HFF-Myc (cell line): ENCODE data around the gene ASIC3.
"Not testable (repeated sequence)": the region's sequence is repeated elsewhere in the genome, so short reads cannot be mapped to it uniquely, and the experiment has no call there.

ENCODE experiments used
- DNase-seq: peaks from one replicate; pipeline ENCODE4 v3.0.0-alpha.2; 2011; ENCODE audit warnings: low read depth; ENCODE audit errors: extremely low read depth
- H3K4me3 ChIP-seq: replicated peaks from 2 replicates; pipeline ENCODE4 v1.5.1; 2011; ENCODE audit warnings: low read depth, mild to moderate bottlenecking, control low read depth, low read length
- CTCF ChIP-seq: IDR thresholded peaks from 2 replicates; pipeline ENCODE4 v1.5.1; 2012; ENCODE audit warnings: mild to moderate bottlenecking, low read depth, low read length, control low read depth; ENCODE audit errors: missing control alignments

ASIC3 gene

GRCh38 chr7:151025924-151026671, 22.2 kb upstream of the ASIC3 start:
- no peak overlapping the region for H3K4me3 ChIP-seq

GRCh38 chr7:151026771-151027727, 21.3 kb upstream of the ASIC3 start:
- H3K4me3 ChIP-seq, DNase-seq: not testable (repeated sequence)

More at GRCh38 chr7:151025924-151026671, 22.2 kb upstream of the ASIC3 start:
- DNase-seq = no peak
- no peak for TF ChIP-seq CTCF

- peak overlapping the region; percentile 73 for H3K4me3 ChIP-seq
- DNase-seq = not testable (repeated sequence)
Measured at GRCh38 chr7:151027728-151028130, 20.6 kb upstream of the ASIC3 start.

- peak; percentile 99 for DNase-seq
Measured at GRCh38 chr7:151028131-151028947, 20.0 kb upstream of the ASIC3 start, which contains the start of gene ABCB8. ABCB8 (plus strand) TSS chr7:151028450; CDS start chr7:151028516, 66 bp downstream.

GRCh38 chr7:151028948-151029501, 19.3 kb upstream of the ASIC3 start:
- DNase-seq = no peak
- no peak for TF ChIP-seq CTCF
- peak overlapping the region; percentile 73 for H3K4me3 ChIP-seq

More at GRCh38 chr7:151028131-151028947, 20.0 kb upstream of the ASIC3 start, which contains the start of gene ABCB8:
- H3K4me3 ChIP-seq = peak within 1 kb of the TSS; percentile 73
- peak; percentile 12 for TF ChIP-seq CTCF

GRCh38 chr7:151031011-151031410, 17.3 kb upstream of the ASIC3 start:
- no peak for TF ChIP-seq CTCF
- no peak for DNase-seq
- no peak overlapping the region for H3K4me3 ChIP-seq
